Hypothalamus (tissue), 51 donors: ENCODE results near the gene CCM2.
"Not testable (repeated sequence)": the region's sequence is repeated elsewhere in the genome, so short reads cannot be mapped to it uniquely, and the experiment has no call there.

Source experiments
- DNase-seq, 51 donors: peaks; one replicate each; lab custom pipeline; 2025; lab: John Stamatoyannopoulos, UW

Gene CCM2

DNA sequence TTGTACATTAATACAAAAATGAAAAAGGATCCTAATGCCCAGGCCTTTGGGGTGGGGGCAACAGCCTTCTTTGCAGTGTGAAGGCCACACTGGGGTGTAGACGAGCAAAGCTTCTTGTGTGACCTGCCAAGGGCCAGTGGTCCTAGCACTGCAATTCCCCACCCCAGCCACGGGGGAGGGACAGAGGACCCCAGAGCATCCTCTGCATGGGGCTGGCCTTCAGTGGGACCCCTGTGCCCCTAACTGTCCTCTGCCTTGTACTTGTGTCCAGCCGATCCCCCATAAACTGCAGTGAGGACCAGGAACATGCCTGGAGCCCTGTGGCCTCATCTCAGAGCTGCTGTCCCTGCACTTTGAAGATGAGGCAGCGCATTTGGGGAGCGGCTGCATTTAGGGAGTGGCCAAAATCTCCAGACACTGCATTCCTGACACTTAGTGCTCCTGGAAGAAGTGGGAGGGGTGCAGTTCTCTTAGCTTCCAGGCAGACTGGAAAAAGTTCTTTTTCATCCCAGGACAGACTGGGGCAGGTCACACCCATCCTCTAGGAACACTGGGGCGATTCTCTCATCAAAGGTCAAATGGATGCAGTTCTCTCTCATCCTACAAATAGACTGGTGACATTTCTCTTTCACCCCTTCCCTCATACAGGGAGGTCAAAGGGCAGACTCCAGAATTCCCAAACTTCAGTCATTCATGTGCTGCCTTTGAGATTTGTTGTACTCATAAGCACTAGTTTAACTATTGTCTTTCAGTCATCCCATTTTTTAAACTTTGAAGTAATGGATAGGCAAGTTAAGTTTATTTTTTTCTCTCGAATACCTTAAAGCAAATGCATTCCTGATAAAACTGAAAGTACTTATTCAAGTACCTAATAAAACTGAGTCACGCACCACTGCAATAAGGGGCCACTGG lies 20.3 kb upstream of the CCM2 start:
- no peak for DNase-seq

- DNase-seq, result peak in 7 of 51 donors; percentile 3 to 63 (median 16)
These were observed 19.5 kb upstream of the CCM2 start for GRCh38 chr7:44980393-44981034.

- no peak for DNase-seq
These were observed 18.8 kb upstream of the CCM2 start for GRCh38 chr7:44981035-44981706.

DNA sequence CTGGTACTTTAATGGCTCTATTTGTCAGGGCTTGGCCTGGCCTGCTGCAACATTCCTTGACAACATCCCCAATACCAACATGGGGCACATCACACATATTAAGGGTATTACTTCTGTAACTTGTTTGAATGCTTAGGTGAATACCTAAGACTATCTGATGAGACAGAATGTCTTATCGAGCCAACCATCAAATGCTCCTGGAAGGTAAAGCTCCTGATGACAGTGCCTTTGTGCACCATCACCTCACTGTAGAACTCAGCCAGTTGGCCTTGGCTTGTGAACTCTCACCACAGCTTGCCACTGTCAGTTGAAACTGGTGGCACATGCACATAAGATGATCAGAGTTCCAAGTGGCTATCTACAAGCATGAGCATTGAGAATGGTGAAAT lies 17.5 kb upstream of the CCM2 start:
- no peak for DNase-seq

GRCh38 chr7:44982970-44983369 lies 17.0 kb upstream of the CCM2 start:
- no peak for DNase-seq

DNA sequence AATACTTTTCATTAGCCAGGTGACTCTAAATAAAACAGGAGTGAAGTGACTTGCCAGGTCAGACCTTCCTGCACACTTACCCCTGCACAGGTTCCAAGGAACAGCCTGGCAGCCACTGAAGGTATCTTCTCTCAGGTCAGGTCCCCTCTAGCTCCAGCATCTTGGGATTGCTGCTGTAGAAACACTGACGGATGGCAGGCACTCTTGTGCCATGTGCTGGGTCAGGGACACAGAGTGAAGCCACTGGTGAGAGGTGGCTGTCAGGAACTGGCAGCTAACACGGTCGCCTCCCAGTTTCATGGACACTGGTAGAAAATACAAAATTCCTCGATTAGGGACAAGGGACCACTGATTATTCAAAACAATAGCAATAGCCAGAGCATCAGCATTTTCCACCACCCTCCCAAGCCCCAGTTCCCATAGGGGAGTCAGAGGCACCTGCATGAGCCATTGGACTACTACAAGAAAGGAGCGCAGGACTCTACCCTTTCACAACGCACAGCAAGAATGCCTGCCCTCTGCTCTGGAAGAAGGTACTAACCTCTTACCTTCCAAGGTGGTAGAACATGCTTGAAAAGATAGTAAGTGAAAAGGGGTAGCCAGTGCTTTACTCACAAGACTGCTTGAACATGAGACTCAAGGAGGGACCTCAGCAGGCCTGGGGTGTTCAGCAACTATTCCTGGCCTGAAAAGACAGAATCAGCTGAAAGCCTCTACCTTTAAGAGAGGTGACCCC lies 16.1 kb upstream of the CCM2 start:
- no peak for DNase-seq

DNA sequence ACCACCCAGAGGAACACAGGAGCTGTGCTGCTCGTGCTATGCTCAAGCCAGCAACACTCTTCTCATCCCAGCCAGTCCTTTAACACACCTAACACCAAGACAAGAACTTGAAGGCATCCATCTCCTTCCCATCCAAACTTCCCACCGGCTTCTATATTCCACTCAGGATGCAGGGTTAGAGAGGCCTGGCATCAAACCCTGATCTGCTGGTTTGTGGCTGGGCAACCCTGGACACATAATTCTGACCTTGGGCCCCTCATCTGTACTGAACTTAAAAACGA lies 15.6 kb upstream of the CCM2 start:
- DNase-seq, result no peak

GRCh38 chr7:44985033-44985695 lies 14.8 kb upstream of the CCM2 start:
- DNase-seq, result no peak

GRCh38 chr7:44985900-44986217 lies 14.1 kb upstream of the CCM2 start:
- DNase-seq, result peak in 1 of 51 donors; percentile 48

DNA sequence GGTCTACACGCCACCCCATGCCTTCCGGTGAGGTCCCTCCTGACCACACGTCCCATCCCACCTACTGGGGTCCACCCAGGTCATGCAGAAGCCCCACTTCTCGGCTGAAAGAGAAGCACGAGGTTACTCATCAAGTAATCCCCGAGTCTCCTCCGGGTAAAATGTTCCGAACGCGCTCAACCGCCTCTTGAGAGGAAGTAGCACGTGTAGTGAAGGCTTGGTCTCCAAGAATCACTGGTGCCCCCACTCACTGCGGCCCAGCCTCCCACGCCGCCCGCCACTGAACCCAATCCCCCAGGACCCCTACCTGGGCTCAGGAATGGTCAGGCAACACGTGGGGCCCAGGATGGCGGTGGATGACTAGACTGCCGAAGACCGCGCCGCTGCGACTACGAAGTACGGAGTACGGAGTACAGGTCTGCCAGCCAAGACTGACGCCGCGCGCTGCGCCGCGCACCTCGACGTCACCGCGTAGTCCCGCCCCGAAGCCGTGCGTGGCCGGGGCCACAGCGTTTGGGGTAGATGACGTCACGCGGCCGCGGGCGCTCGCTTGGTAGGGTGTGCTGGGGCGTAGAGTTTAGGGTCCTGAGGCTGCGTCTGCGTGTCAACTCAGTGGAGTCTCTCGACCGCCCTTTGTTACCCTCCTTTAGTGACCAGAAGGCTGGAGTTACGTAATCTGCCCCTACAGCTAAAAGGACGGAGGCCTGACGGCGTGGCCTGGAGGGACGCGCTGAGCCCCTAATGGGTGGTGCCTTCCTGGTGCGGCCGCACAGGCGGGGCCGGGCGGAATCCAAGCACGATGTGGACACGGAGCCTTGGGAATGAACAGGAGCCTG lies 13.6 kb upstream of the CCM2 start:
- DNase-seq, result peak; percentile 12 to 92 (median 81)

GRCh38 chr7:44987457-44987856 lies 12.5 kb upstream of the CCM2 start:
- DNase-seq, result no peak

- no peak for DNase-seq
These were observed 12.0 kb upstream of the CCM2 start for GRCh38 chr7:44987996-44988395.

- DNase-seq, result no peak
These were observed 11.3 kb upstream of the CCM2 start for GRCh38 chr7:44988701-44989100.

DNA sequence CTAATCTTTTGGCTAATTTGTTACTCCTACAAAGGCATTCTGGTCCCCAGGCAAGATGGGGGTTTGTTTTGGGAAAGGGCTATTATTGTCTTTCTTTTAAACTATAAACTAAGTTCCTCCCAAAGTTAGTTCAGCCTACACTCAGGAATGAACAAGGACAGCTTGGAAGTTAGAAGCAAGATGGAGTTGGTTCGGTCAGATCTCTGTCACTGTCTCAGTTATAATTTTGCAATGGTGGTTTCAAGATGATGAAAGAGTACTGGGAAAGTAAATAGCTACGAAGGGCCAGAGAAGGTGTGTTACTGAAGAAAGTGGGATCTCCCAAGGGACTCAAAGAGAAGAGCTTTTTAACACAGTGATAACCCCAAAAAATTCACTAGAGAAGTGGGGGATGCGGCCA lies 10.9 kb upstream of the CCM2 start:
- no peak for DNase-seq

- peak in 1 of 51 donors; percentile 23 for DNase-seq
These were observed 9.6 kb upstream of the CCM2 start for GRCh38 chr7:44990109-44991023.

DNA sequence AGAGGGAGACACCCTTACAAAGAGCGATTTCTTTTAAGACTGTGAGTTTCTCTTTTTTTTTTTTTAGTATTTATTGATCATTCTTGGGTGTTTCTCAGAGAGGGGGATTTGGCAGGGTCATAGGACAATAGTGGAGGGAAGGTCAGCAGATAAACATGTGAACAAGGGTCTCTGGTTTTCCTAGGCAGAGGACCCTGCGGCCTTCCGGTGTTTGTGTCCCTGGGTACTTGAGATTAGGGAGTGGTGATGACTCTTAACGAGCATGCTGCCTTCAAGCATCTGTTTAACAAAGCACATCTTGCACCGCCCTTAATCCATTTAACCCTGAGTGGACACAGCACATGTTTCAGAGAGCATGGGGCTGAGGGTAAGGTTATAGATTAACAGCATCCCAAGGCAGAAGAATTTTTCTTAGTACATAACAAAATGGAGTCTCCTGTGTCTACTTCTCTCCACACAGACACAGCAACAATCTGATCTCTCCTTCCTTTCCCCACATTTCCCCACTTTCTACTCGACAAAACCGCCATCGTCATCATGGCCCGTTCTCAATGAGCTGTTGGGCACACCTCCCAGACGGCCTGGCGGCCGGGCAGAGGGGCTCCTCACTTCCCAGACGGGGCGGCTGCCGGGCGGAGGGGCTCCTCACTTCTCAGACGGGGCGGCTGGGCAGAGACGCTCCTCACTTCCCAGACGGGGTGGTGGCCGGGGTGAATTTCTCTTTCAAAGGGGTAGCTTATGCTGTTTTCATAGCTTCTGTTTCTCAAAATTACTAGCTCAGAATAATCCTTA lies 7.8 kb upstream of the CCM2 start:
- DNase-seq, result not testable (repeated sequence)

- no peak for DNase-seq
These were observed 5.0 kb upstream of the CCM2 start for GRCh38 chr7:44994877-44995554.
